Sigmoid colon (tissue), 3 donors: ENCODE results near the gene NAALADL2.

Experiments
- POLR2A ChIP-seq, 2 donors: fragments of 450-650 bp; IDR thresholded peaks; one replicate each; pipeline ENCODE4 v1.6.1; 2016; ENCODE audit warnings: antibody characterized with exemption in 2 of 2, mild to moderate bottlenecking in 2 of 2, moderate library complexity in 2 of 2
- TF ChIP-seq, protein P1 (sequence below), 4 experiments: fragments of 450-650 bp in 3 of 4; fragments of 200-600 bp in 1 of 4; IDR thresholded peaks; one replicate each; pipeline ENCODE4 v1.5.1; 2016 to 2019; ENCODE audit warnings: antibody characterized with exemption in 4 of 4, mild to moderate bottlenecking in 3 of 4, moderate library complexity in 2 of 4

GRCh38 chr3:175751089-175751488 lies 892.0 kb downstream of the NAALADL2 start:
- TF ChIP-seq POLR2A (IDR thresholded peaks at IDR 0.05): no peak
- TF ChIP-seq, protein P1, sequence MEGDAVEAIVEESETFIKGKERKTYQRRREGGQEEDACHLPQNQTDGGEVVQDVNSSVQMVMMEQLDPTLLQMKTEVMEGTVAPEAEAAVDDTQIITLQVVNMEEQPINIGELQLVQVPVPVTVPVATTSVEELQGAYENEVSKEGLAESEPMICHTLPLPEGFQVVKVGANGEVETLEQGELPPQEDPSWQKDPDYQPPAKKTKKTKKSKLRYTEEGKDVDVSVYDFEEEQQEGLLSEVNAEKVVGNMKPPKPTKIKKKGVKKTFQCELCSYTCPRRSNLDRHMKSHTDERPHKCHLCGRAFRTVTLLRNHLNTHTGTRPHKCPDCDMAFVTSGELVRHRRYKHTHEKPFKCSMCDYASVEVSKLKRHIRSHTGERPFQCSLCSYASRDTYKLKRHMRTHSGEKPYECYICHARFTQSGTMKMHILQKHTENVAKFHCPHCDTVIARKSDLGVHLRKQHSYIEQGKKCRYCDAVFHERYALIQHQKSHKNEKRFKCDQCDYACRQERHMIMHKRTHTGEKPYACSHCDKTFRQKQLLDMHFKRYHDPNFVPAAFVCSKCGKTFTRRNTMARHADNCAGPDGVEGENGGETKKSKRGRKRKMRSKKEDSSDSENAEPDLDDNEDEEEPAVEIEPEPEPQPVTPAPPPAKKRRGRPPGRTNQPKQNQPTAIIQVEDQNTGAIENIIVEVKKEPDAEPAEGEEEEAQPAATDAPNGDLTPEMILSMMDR (IDR thresholded peaks at IDR 0.05): no peak
